Activated CD8-positive, alpha-beta T cell treated with anti-CD3 and anti-CD28 coated beads for 36 hours (primary cell): ENCODE measurements around the gene PHF2. TPM values are rescaled to one million over a fixed set of nuclear protein-coding genes. Genes with fewer than 3 reads are reported as not detected.
A peak's percentile ranks its signal among the peaks of the same experiment; 100 is the strongest.
"Not testable (repeated sequence)": the region's sequence is repeated elsewhere in the genome, so short reads cannot be mapped to it uniquely, and the experiment has no call there.

Experiments
- ATAC-seq: fragments of 200-7000 bp; cut with Tn5 transposase; one replicate; pipeline ENCODE4 v1.10.0; 2021; ENCODE audit warnings: mild to moderate bottlenecking, moderate library complexity
- CTCF ChIA-PET: fragments of 350-600 bp; sonication (Branson Sonifier 250); formaldehyde crosslinking; loops from one replicate; lab custom pipeline; 2021; ENCODE audit warnings: antibody characterized with exemption; lab: Charles Lee
- POLR2A ChIA-PET: fragments of 350-600 bp; sonication (Branson Sonifier 250); formaldehyde crosslinking; loops from one replicate; lab custom pipeline; 2021; ENCODE audit warnings: antibody characterized with exemption; lab: Charles Lee
- DNase-seq: peaks from one replicate; pipeline ENCODE4 v3.0.0-alpha.2; 2020
- H3K27ac Mint-ChIP-seq: one replicate; pipeline ENCODE4 v1.8.0; 2021; ENCODE audit warnings: mild to moderate bottlenecking, mixed read lengths
- H3K27me3 Mint-ChIP-seq: one replicate; pipeline ENCODE4 v1.8.0; 2021; ENCODE audit warnings: mixed read lengths
- H3K36me3 Mint-ChIP-seq: one replicate; pipeline ENCODE4 v1.8.0; 2021; ENCODE audit warnings: low read depth, mixed read lengths
- H3K4me1 Mint-ChIP-seq: one replicate; pipeline ENCODE4 v1.8.0; 2021; ENCODE audit warnings: low read depth, mixed read lengths
- H3K4me3 Mint-ChIP-seq: one replicate; pipeline ENCODE4 v1.8.0; 2021; ENCODE audit warnings: mild to moderate bottlenecking, moderate library complexity, mixed read lengths
- H3K9me3 Mint-ChIP-seq: one replicate; pipeline ENCODE4 v1.8.0; 2021; ENCODE audit warnings: mixed read lengths
- intact Hi-C: fragments of 100-400 bp; cut with micrococcal nuclease; formaldehyde crosslinking; loops from one replicate; pipeline ENCODE4 v1.10.0; 2022
- total RNA-seq, 2 experiments: library from RNA; stranded (reverse); gene quantifications; one replicate each; pipeline ENCODE4 v1.2.3, GENCODE V29; 2021
- TF ChIP-seq, protein P1 (sequence below): fragments of 200-600 bp; IDR thresholded peaks from one replicate; pipeline ENCODE4 v1.8.0; 2022; ENCODE audit warnings: antibody characterized with exemption, mild to moderate bottlenecking

PHF2 gene
- total RNA-seq, 2 experiments from 2014 or later, result 12.9 to 13.1 TPM

- intact Hi-C loops, result no loop called here
- ChIA-PET CTCF (no interaction called here), POLR2A (no interaction called here)
- Mint-ChIP-seq H3K4me3 (no peak overlapping the region), H3K4me1 (no peaks in the 10 kb centered on the region), H3K36me3 (peaks cover 5% of the 10 kb centered on the region), H3K9me3 (no peaks in the 10 kb centered on the region), H3K27me3 (no peaks in the 10 kb centered on the region), H3K27ac (no peak overlapping the region)
- TF ChIP-seq, protein P1, sequence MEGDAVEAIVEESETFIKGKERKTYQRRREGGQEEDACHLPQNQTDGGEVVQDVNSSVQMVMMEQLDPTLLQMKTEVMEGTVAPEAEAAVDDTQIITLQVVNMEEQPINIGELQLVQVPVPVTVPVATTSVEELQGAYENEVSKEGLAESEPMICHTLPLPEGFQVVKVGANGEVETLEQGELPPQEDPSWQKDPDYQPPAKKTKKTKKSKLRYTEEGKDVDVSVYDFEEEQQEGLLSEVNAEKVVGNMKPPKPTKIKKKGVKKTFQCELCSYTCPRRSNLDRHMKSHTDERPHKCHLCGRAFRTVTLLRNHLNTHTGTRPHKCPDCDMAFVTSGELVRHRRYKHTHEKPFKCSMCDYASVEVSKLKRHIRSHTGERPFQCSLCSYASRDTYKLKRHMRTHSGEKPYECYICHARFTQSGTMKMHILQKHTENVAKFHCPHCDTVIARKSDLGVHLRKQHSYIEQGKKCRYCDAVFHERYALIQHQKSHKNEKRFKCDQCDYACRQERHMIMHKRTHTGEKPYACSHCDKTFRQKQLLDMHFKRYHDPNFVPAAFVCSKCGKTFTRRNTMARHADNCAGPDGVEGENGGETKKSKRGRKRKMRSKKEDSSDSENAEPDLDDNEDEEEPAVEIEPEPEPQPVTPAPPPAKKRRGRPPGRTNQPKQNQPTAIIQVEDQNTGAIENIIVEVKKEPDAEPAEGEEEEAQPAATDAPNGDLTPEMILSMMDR, result no peak
- no peak for DNase-seq
- no peak for ATAC-seq
These were observed 93.0 kb downstream of the PHF2 start for GRCh38 chr9:93669116-93669957.

GRCh38 chr9:93669958-93670207, 93.5 kb downstream of the PHF2 start:
- ChIA-PET POLR2A (no interaction called here), CTCF (no interaction called here)
- H3K4me3 Mint-ChIP-seq, result no peak overlapping the region
- intact Hi-C loops, result no loop called here
- TF ChIP-seq, protein P1, result no peak
- no peaks in the 10 kb centered on the region for H3K9me3 Mint-ChIP-seq
- H3K36me3 Mint-ChIP-seq, result peaks cover 8% of the 10 kb centered on the region
- no peak for ATAC-seq
- no peak for DNase-seq
- H3K4me1 Mint-ChIP-seq, result no peaks in the 10 kb centered on the region
- H3K27ac Mint-ChIP-seq, result no peak overlapping the region
- H3K27me3 Mint-ChIP-seq, result no peaks in the 10 kb centered on the region

GRCh38 chr9:93670208-93671019, 94.0 kb downstream of the PHF2 start:
- ChIA-PET CTCF (no interaction called here), POLR2A (no interaction called here)
- TF ChIP-seq, protein P1, result no peak
- Mint-ChIP-seq H3K27ac (no peak overlapping the region), H3K36me3 (peaks cover 8% of the 10 kb centered on the region), H3K4me3 (no peak overlapping the region), H3K4me1 (no peaks in the 10 kb centered on the region), H3K27me3 (no peaks in the 10 kb centered on the region), H3K9me3 (no peaks in the 10 kb centered on the region)
- ATAC-seq, result peak; percentile 67
- intact Hi-C loops, result no loop called here
- DNase-seq, result peak; percentile 18

- ATAC-seq, result no peak
- H3K36me3 Mint-ChIP-seq, result peaks cover 8% of the 10 kb centered on the region
- H3K4me3 Mint-ChIP-seq, result no peak overlapping the region
- TF ChIP-seq, protein P1, result no peak
- DNase-seq, result no peak
- H3K4me1 Mint-ChIP-seq, result no peaks in the 10 kb centered on the region
- no peaks in the 10 kb centered on the region for H3K27me3 Mint-ChIP-seq
- intact Hi-C loops, result no loop called here
- H3K27ac Mint-ChIP-seq, result no peak overlapping the region
- ChIA-PET POLR2A (no interaction called here), CTCF (no interaction called here)
- no peaks in the 10 kb centered on the region for H3K9me3 Mint-ChIP-seq
These were observed 94.6 kb downstream of the PHF2 start for GRCh38 chr9:93671020-93671338.

DNA sequence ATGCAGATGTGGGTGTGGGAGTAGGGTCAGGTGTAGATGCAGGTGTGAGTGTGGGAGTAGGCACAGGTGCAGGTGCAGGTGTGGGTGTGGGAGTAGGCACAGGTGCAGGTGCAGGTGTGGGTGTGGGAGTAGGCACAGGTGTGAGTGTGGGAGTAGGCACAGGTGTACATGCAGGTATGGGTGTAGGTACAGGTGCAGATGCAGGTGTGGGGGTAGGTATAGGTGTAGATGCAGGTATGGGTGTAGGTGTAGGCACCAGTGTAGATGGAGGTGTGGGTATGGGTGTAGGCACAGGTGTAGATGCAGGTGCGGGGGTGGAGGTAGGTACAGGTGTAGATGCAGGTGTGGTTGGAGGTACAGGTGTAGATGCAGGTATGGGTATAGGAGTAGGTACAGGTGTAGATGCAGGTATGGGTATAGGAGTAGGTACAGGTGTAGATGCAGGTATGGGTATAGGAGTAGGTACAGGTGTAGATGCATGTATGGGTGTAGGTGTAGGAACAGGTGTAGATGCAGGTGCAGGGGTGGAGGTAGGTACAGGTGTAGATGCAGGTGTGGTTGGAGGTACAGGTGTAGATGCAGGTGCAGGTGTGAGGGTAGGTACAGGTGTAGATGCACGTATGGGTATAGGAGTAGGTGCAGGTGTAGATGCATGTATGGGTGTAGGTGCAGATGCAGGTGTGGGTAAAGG, 96.1 kb downstream of the PHF2 start:
- H3K27me3 Mint-ChIP-seq, H3K4me3 Mint-ChIP-seq, ATAC-seq, CTCF ChIA-PET, POLR2A ChIA-PET, H3K27ac Mint-ChIP-seq, DNase-seq, intact Hi-C loops, H3K4me1 Mint-ChIP-seq, H3K9me3 Mint-ChIP-seq: not testable (repeated sequence)
- peaks cover 13% of the 10 kb centered on the region for H3K36me3 Mint-ChIP-seq
